ENCODE results near the gene CHFR. TPM values are rescaled to one million over a fixed set of nuclear protein-coding genes. Genes with fewer than 3 reads are reported as not detected.

Gene CHFR
- total and polyA plus RNA-seq, 2 experiments from 2014 or later: 23.0 to 42.7 TPM

DNA sequence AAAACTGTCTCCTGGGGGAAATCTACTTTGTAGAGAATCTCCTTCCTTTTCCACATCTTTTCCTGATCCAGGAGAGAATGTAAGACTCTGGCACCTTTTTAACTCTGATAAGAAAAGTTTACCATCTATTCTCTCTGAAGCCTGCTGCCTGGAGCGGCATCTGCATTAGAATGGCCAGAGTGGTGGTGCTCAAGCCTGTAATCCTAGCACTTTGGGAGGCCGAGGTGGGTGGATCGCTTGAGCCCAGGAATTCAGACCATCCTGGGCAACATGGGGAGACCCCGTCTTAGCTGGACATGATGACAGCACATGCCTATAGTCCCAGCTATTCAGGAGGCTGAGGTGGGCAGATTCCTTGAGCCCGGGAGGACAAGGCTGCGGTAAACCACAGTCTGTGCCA, 1.4 kb upstream of the CHFR start:
- H2AFZ ChIP-seq: no peak overlapping the region
- no peaks in the 10 kb centered on the region for H3K27me3 ChIP-seq (ENCODE audit: insufficient read depth)
- H3K4me2 ChIP-seq: peak overlapping the region; percentile 95
- ATAC-seq (peak; percentile 78), DNase-seq (ENCODE audit: low spot score) (peak; percentile 82)
- Mint-ChIP-seq H3K4me1 (peaks cover 29% of the 10 kb centered on the region), H3K36me3 (ENCODE audit: low read depth) (peaks cover 32% of the 10 kb centered on the region), H3K4me3 (peak overlapping the region; percentile 99), H3K9me3 (peaks cover 21% of the 10 kb centered on the region), H3K27ac (peak overlapping the region; percentile 93), H3K27me3 (ENCODE audit: insufficient read depth, low read depth, poor library complexity) (peaks cover 13% of the 10 kb centered on the region)
- no peaks in the 10 kb centered on the region for H3K9me2 ChIP-seq (ENCODE audit: insufficient read depth)
- H3K4me3 ChIP-seq: peak overlapping the region; percentile 92
- peaks cover 21% of the 10 kb centered on the region for H3K79me2 ChIP-seq (replicated peaks; ENCODE audit: insufficient read depth)
- H3F3A ChIP-seq (replicated peaks; ENCODE audit: low read depth): peaks cover 8% of the 10 kb centered on the region; the same call in 1 of the 2 replicates
- H3K27ac ChIP-seq (ENCODE audit: low read depth): peak overlapping the region; percentile 95
- TF ChIP-seq NANOG (IDR thresholded peaks at IDR 0.05; ENCODE audit: borderline replicate concordance) (peak; percentile 32; the same call in 1 of the 2 replicates), EZH2 (IDR thresholded peaks at IDR 0.05; ENCODE audit: low read depth, unreplicated experiment) (no peak)
- H4K20me1 ChIP-seq (replicated peaks; ENCODE audit: insufficient read depth): no peaks in the 10 kb centered on the region
- no peaks in the 10 kb centered on the region for H3K36me3 ChIP-seq (ENCODE audit: insufficient read depth)
- H3K4me1 ChIP-seq (ENCODE audit: insufficient read depth): peaks cover 15% of the 10 kb centered on the region; the same call in 1 of the 2 replicates

DNA sequence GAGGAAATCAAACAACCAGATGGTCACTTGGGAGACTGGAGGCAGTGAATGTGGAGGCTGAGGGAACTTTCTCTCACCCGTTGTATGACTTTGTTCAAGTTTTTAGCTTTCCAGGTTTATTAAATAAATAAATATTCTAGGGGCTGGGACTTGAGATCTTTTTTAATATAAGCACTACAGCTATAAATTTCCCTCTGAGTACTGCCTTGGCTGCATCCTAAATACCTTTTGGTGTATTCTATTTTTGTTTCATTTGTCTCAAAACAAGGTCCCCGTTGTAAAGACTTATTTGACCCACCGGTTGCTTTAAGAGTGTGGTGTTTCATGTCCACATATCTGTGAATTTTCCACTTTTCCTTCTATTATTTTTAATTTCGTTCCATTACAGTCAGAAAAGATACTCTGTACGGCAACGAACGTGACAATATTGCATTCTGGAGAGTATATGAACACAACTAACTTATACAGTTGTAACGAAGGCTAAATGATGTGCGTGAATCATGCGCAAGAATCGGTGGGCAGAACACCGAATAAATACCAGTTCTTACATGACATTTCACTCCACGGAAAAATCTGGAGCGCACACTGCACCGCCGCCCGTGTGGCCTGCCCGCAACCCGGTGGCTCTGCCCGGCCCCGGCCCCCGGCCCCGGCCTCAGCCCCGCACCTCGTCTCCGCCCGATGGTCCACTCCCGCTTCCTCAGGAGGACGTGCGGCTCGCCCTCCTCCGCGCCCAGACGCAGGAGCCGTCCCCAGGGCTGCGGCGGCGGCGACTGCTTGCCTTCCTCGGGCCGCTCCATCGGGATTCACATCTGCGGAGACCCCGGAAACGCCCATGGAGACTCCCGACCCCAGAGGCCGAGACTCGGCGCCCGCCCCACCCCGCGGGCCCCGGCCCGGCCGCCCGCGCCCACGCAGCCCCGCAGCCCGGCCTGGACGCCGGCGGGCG, 602 bp downstream of the CHFR start:
- Mint-ChIP-seq H3K36me3 (ENCODE audit: low read depth) (peaks cover 32% of the 10 kb centered on the region), H3K9me3 (peaks cover 21% of the 10 kb centered on the region), H3K4me3 (peak overlapping the region; percentile 99), H3K27ac (no peak overlapping the region), H3K4me1 (peaks cover 29% of the 10 kb centered on the region), H3K27me3 (ENCODE audit: insufficient read depth, low read depth, poor library complexity) (peaks cover 13% of the 10 kb centered on the region)
- Histone ChIP-seq H3K4me3 (peak overlapping the region; percentile 92), H3F3A (replicated peaks; ENCODE audit: low read depth) (peaks cover 8% of the 10 kb centered on the region; the same call in 1 of the 2 replicates), H3K4me2 (peak overlapping the region; percentile 88), H3K4me1 (ENCODE audit: insufficient read depth) (peaks cover 15% of the 10 kb centered on the region; the same call in 1 of the 2 replicates), H2AFZ (peak overlapping the region; percentile 72; the same call in 1 of the 2 replicates), H3K27ac (ENCODE audit: low read depth) (no peak overlapping the region), H3K9me2 (ENCODE audit: insufficient read depth) (no peaks in the 10 kb centered on the region), H3K27me3 (ENCODE audit: insufficient read depth) (no peaks in the 10 kb centered on the region), H3K36me3 (ENCODE audit: insufficient read depth) (no peaks in the 10 kb centered on the region), H3K79me2 (replicated peaks; ENCODE audit: insufficient read depth) (peaks cover 21% of the 10 kb centered on the region), H4K20me1 (replicated peaks; ENCODE audit: insufficient read depth) (no peaks in the 10 kb centered on the region)
- peak; percentile 70 for DNase-seq (ENCODE audit: low spot score)
- peak; percentile 7 for ATAC-seq
- TF ChIP-seq, protein P1, sequence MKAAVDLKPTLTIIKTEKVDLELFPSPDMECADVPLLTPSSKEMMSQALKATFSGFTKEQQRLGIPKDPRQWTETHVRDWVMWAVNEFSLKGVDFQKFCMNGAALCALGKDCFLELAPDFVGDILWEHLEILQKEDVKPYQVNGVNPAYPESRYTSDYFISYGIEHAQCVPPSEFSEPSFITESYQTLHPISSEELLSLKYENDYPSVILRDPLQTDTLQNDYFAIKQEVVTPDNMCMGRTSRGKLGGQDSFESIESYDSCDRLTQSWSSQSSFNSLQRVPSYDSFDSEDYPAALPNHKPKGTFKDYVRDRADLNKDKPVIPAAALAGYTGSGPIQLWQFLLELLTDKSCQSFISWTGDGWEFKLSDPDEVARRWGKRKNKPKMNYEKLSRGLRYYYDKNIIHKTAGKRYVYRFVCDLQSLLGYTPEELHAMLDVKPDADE (IDR thresholded peaks at IDR 0.05): no peak
- no peak for TF ChIP-seq STAT1 (IDR thresholded peaks at IDR 0.05; ENCODE audit: unreplicated experiment)
- no peak for TF ChIP-seq JUNB (IDR thresholded peaks at IDR 0.05; ENCODE audit: unreplicated experiment)
- TF ChIP-seq EZH2phosphoT487 (IDR thresholded peaks at IDR 0.05; ENCODE audit: unreplicated experiment): no peak

DNA sequence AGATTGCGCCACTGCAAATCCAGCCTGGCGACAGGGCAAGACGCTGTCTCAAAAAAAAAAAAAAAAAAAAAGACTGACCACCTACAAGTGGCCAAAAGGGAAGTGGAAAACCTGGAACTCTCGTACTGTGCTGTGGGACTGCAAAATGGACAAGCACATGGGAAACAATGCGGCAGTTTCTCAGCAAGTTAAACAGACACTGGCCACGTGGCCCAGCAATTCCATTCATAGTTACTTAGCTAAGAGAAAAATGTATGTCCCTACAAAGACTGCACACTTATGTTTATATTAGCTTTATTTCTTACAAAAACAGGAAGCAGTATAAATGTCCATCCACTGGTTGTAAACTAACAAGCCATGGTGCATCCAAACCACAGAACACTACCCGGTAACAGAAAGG, 5.6 kb downstream of the CHFR start:
- peaks cover 18% of the 10 kb centered on the region; the same call in 2 of the 3 replicates for H3K36me3 Mint-ChIP-seq (ENCODE audit: low read depth)
- TF ChIP-seq, protein P2, sequence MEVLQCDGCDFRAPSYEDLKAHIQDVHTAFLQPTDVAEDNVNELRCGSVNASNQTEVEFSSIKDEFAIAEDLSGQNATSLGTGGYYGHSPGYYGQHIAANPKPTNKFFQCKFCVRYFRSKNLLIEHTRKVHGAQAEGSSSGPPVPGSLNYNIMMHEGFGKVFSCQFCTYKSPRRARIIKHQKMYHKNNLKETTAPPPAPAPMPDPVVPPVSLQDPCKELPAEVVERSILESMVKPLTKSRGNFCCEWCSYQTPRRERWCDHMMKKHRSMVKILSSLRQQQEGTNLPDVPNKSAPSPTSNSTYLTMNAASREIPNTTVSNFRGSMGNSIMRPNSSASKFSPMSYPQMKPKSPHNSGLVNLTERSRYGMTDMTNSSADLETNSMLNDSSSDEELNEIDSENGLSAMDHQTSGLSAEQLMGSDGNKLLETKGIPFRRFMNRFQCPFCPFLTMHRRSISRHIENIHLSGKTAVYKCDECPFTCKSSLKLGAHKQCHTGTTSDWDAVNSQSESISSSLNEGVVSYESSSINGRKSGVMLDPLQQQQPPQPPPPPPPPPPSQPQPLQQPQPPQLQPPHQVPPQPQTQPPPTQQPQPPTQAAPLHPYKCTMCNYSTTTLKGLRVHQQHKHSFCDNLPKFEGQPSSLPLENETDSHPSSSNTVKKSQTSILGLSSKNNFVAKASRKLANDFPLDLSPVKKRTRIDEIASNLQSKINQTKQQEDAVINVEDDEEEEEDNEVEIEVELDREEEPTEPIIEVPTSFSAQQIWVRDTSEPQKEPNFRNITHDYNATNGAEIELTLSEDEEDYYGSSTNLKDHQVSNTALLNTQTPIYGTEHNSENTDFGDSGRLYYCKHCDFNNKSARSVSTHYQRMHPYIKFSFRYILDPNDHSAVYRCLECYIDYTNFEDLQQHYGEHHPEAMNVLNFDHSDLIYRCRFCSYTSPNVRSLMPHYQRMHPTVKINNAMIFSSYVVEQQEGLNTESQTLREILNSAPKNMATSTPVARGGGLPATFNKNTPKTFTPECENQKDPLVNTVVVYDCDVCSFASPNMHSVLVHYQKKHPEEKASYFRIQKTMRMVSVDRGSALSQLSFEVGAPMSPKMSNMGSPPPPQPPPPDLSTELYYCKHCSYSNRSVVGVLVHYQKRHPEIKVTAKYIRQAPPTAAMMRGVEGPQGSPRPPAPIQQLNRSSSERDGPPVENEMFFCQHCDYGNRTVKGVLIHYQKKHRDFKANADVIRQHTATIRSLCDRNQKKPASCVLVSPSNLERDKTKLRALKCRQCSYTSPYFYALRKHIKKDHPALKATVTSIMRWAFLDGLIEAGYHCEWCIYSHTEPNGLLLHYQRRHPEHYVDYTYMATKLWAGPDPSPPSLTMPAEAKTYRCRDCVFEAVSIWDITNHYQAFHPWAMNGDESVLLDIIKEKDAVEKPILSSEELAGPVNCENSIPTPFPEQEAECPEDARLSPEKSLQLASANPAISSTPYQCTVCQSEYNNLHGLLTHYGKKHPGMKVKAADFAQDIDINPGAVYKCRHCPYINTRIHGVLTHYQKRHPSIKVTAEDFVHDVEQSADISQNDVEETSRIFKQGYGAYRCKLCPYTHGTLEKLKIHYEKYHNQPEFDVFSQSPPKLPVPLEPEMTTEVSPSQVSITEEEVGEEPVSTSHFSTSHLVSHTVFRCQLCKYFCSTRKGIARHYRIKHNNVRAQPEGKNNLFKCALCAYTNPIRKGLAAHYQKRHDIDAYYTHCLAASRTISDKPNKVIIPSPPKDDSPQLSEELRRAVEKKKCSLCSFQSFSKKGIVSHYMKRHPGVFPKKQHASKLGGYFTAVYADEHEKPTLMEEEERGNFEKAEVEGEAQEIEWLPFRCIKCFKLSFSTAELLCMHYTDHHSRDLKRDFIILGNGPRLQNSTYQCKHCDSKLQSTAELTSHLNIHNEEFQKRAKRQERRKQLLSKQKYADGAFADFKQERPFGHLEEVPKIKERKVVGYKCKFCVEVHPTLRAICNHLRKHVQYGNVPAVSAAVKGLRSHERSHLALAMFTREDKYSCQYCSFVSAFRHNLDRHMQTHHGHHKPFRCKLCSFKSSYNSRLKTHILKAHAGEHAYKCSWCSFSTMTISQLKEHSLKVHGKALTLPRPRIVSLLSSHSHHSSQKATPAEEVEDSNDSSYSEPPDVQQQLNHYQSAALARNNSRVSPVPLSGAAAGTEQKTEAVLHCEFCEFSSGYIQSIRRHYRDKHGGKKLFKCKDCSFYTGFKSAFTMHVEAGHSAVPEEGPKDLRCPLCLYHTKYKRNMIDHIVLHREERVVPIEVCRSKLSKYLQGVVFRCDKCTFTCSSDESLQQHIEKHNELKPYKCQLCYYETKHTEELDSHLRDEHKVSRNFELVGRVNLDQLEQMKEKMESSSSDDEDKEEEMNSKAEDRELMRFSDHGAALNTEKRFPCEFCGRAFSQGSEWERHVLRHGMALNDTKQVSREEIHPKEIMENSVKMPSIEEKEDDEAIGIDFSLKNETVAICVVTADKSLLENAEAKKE (CRISPR knock-in tag; IDR thresholded peaks at IDR 0.05): no peak
- TF ChIP-seq EZH2phosphoT487 (IDR thresholded peaks at IDR 0.05; ENCODE audit: unreplicated experiment) (no peak), EZH2 (IDR thresholded peaks at IDR 0.05; ENCODE audit: low read depth, unreplicated experiment) (no peak)

More for the DNA sequence above, 5.6 kb downstream of the CHFR start:
- no peaks in the 10 kb centered on the region for H3K4me1 ChIP-seq (ENCODE audit: insufficient read depth)
- no peak overlapping the region for H3K27ac ChIP-seq (ENCODE audit: low read depth)
- peaks cover 4% of the 10 kb centered on the region; the same call in 1 of the 2 replicates for H3F3A ChIP-seq (replicated peaks; ENCODE audit: low read depth)
- Mint-ChIP-seq H3K9me3 (no peaks in the 10 kb centered on the region), H3K4me3 (no peak overlapping the region), H3K4me1 (0 out of 3 replicates have a peak, but pooled peaks cover 2% of the 10 kb centered on the region), H3K27ac (no peak overlapping the region), H3K27me3 (ENCODE audit: insufficient read depth, low read depth, poor library complexity) (peaks cover 2% of the 10 kb centered on the region)
- ATAC-seq: no peak
- peaks cover 5% of the 10 kb centered on the region; the same call in 1 of the 2 replicates for H4K20me1 ChIP-seq (replicated peaks; ENCODE audit: insufficient read depth)
- peaks cover 34% of the 10 kb centered on the region for H3K79me2 ChIP-seq (replicated peaks; ENCODE audit: insufficient read depth)
- 0 out of 2 replicates have a peak, but pooled peaks cover 4% of the 10 kb centered on the region for H3K36me3 ChIP-seq (ENCODE audit: insufficient read depth)
- H3K4me3 ChIP-seq: no peak overlapping the region
- H3K9me2 ChIP-seq (ENCODE audit: insufficient read depth): no peaks in the 10 kb centered on the region
- H3K27me3 ChIP-seq (ENCODE audit: insufficient read depth): no peaks in the 10 kb centered on the region
- no peak overlapping the region for H3K4me2 ChIP-seq
- DNase-seq (ENCODE audit: low spot score): no peak
- H2AFZ ChIP-seq: no peak overlapping the region

Measured in GM23338 (cell line).